Measurements from ENCODE around the gene ZFAND3. TPM values are rescaled to one million over a fixed set of nuclear protein-coding genes. Genes with fewer than 3 reads are reported as not detected.

The ZFAND3 gene
- total and polyA plus RNA-seq, 2 donors (not counting 3 experiments of a cell fraction or from before 2014, with no cell fraction given): 15.4 to 54.2 TPM

GRCh38 chr6:38144365-38144945 lies 324.9 kb downstream of the ZFAND3 start:
- no peaks in the 10 kb centered on the region for H3K27me3 ChIP-seq (ENCODE audit: control insufficient read depth in 2 of 2, insufficient read depth in 2 of 2, low read length in 2 of 2)
- no peak overlapping the region for H2AFZ ChIP-seq (ENCODE audit: low read depth, low read length)
- peaks cover 0 to 2% of the 10 kb centered on the region in 2 experiments for H3K36me3 ChIP-seq (ENCODE audit: control insufficient read depth in 2 of 2, extremely low read depth in 1 of 2, insufficient read depth in 2 of 2, low read length in 2 of 2)
- H4K20me1 ChIP-seq (replicated peaks; ENCODE audit: control insufficient read depth, extremely low read depth, insufficient read depth, low read length): no peaks in the 10 kb centered on the region
- no peak for DNase-seq (ENCODE audit: low read depth, low spot score)
- H3K9me3 ChIP-seq (replicated peaks; ENCODE audit: control insufficient read depth, insufficient read depth, low read length): no peaks in the 10 kb centered on the region
- ChIA-PET POLR2A (no interaction called here), CTCF (no interaction called here)
- dilution Hi-C loops (cut with MboI; ENCODE audit: extremely low pct_ligation_motif_present, low sequenced_read_pairs) (no loop called here), intact Hi-C loops (cut with micrococcal nuclease) (no loop called here)
- no peak overlapping the region for H3K4me3 ChIP-seq (replicated peaks in 1 of 3; ENCODE audit: insufficient read depth in 1 of 3, low read depth in 1 of 3, low read length in 3 of 3)
- no peak overlapping the region for H3K4me2 ChIP-seq (ENCODE audit: insufficient read depth, low read length)
- no peaks in the 10 kb centered on the region for H3K4me1 ChIP-seq (ENCODE audit: control insufficient read depth, extremely low read depth, insufficient read depth, low read length)
- FAIRE-seq: no peak
- H3K27ac ChIP-seq (ENCODE audit: insufficient read depth, low read depth, low read length): no peak overlapping the region
- H3K79me2 ChIP-seq (ENCODE audit: control insufficient read depth, insufficient read depth, low read length): peaks cover 4% of the 10 kb centered on the region
- TF ChIP-seq POLR2A (IDR thresholded peaks at IDR 0.05; ENCODE audit: low read depth, low read length): no peak
- TF ChIP-seq CTCF (IDR thresholded peaks at IDR 0.05; ENCODE audit: extremely low read depth in 1 of 2, insufficient read depth in 1 of 2, low read depth in 1 of 2, low read length in 2 of 2): no peak
- TF ChIP-seq MAX (IDR thresholded peaks at IDR 0.05; ENCODE audit: insufficient read depth, insufficient read length): no peak
- no peak for TF ChIP-seq MYC (IDR thresholded peaks at IDR 0.05; ENCODE audit: low read depth, low read length)
- TF ChIP-seq FOS (IDR thresholded peaks at IDR 0.05; ENCODE audit: borderline replicate concordance, insufficient read depth, low read length): no peak
- no peak for TF ChIP-seq POLR2AphosphoS5 (IDR thresholded peaks at IDR 0.05; ENCODE audit: insufficient read depth, low read depth, low read length)
- no peak for TF ChIP-seq JUN (IDR thresholded peaks at IDR 0.05; ENCODE audit: borderline replicate concordance, insufficient read depth, insufficient read length, low read depth)
- no peak for TF ChIP-seq GATA2 (IDR thresholded peaks at IDR 0.05; ENCODE audit: insufficient read depth, insufficient read length, low read depth, low read length)
- no peak for TF ChIP-seq EZH2 (IDR thresholded peaks at IDR 0.05; ENCODE audit: borderline replicate concordance, low read depth, low read length, severe bottlenecking)
- no TSS peak for BruUV-seq (replicated peaks)
- no peaks in the 10 kb centered on the region for H3K9me1 ChIP-seq (replicated peaks; ENCODE audit: control insufficient read depth, extremely low read depth, insufficient read depth, low read length)
- H3K9ac ChIP-seq (replicated peaks; ENCODE audit: extremely low read depth, insufficient read depth, low read length): no peak overlapping the region
